ENCODE data around the gene C2CD4D. TPM values are rescaled to one million over a fixed set of nuclear protein-coding genes. Genes with fewer than 3 reads are reported as not detected.
A peak's percentile ranks its signal among the peaks of the same experiment; 100 is the strongest.
"Not testable (repeated sequence)": the region's sequence is repeated elsewhere in the genome, so short reads cannot be mapped to it uniquely, and the experiment has no call there.

C2CD4D gene
- total RNA-seq, 1 experiment from 2014 or later, result not detected

DNA sequence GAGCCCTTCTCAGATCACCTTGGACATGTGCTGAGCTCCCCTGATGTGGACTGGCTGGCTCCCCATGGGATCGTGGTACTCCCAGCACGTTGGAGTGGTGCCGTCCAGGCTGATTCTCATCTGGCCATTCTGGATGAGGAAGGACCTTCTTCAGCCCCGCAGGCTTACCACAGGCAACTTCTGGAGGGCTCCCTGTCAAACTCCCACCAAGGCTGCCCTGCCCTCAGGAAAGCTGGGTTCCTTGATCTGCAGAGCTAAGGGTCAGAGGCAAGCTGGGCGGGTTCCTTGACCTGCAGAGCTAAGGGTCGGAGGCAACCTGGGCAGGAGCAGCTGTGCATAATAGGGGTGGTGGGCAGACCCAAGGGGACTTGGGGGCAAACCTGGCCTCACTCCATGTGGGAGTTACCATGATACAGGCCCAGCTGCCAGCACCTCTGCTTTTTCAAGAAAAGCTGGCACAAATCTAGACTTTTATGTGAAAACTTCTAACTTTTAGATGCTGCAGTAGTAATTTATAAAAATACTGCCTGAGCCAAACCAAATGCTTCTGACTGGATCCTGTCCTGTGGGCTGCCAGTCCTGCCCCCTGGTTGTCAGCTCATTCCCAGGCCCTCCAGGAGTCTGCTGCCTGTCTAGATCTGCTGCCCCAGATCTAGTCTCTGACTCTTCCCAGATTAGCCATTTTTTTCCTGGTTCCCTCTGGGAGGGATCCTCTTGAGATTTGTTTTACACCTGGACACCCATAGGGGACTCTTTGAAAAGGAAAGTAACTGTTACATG lies 19.5 kb upstream of the C2CD4D start:
- DNase-seq (ENCODE audit: low read depth), result no peak

DNA sequence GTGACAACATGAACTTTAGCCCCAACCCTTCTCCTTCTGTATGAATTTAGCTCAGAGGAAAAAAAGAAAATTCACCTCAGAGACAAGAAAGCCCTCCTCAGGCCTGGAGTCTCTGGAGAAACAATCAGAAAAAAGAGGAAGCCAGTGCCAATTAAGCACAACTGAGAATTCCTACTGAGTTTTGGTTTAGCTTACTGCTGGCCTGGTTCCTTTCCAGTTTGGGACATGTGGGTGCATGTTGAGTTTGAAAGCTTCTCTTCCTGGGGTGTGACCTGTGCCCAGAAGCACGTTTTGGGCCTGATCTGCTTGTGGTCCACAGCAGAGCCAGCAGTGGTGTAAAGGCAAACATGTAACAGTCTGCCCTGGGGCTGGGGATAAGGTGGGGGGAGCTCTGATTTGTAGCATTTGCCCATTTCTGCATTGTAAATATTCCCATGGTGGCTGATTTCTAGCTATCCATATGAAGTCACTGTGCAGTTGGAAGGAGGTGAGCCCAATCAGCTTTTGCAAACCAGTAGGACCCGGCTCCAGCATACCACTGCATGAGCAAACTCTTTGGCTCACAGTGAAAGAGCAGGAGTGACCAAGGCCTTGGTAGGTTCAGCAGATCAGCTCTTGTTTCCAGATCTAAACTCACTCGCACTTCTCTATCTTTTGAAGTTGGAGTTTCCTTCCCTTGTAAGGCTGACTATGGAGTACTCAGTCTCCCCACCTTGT lies 18.6 kb upstream of the C2CD4D start:
- no peak for DNase-seq (ENCODE audit: low read depth)

DNA sequence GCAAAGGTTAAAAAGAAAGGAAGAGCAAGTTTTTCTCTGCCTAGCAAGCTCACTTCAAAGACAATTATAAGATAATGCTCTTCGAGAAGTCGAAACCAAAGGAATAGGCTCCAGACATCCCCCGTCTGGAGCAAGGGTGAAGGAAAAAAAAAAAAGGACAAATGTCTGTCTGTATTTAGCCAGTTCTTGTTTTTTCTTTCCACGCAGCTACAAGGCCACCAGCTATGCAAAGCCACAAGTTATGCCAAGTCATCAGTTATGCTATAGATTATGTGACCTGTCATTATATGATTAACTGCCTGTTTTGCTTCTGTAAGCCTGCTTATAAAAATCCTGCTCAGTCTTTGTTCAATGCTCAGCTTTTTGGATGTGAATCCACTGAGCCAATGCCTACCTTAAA lies 16.3 kb upstream of the C2CD4D start:
- DNase-seq (ENCODE audit: low read depth), result no peak

DNA sequence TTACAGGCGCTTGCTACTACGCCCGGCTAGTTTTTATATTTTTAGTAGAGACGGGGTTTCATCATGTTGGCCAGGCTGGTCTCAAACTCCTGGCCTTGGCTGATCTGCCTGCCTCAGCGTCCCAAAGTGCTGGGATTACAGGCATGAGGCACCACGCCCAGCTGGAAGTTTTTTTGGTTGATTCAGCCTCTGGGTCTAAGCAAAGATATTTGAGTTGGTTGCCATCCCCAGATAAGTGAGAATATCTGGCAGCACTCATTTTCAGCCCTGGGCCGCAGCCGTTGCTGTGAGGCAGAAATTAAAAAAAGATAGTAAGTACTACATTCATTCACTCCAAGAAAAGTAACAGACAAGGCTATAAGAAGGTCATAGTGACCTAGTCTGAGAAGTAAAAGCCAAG lies 15.9 kb upstream of the C2CD4D start:
- not testable (repeated sequence) for DNase-seq (ENCODE audit: low read depth)

DNA sequence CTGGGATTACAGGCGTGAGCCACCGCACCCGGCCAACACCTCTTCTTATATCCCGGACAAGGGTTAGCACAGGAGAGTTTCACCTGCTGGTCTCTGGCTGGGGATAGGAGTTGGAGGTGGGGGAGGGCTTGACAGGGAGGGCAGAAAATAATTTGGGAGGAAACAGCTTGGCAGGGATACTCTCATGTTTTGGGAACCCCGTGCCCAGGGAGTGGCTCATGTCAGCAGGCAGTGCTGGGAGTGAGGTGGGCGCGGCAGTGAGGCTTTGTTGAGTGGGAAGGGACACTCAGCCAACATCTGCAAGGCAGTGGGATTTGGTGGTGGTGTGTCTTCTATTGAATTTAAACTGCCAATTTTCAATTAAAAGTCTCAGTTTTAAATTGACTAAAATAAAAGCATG lies 15.0 kb upstream of the C2CD4D start:
- no peak for DNase-seq (ENCODE audit: low read depth)

GRCh38 chr1:151853411-151853943 lies 13.9 kb upstream of the C2CD4D start, which contains the start of gene THEM5:
Gene THEM5, minus strand, starts transcription at chr1:151853712. Its CDS starts 147 bp downstream, at chr1:151853565.
- DNase-seq (ENCODE audit: low read depth), result no peak

GRCh38 chr1:151852733-151853132 lies 13.1 kb upstream of the C2CD4D start:
- no peak for DNase-seq (ENCODE audit: low read depth)

GRCh38 chr1:151851886-151852285 lies 12.3 kb upstream of the C2CD4D start:
- no peak for DNase-seq (ENCODE audit: low read depth)

DNA sequence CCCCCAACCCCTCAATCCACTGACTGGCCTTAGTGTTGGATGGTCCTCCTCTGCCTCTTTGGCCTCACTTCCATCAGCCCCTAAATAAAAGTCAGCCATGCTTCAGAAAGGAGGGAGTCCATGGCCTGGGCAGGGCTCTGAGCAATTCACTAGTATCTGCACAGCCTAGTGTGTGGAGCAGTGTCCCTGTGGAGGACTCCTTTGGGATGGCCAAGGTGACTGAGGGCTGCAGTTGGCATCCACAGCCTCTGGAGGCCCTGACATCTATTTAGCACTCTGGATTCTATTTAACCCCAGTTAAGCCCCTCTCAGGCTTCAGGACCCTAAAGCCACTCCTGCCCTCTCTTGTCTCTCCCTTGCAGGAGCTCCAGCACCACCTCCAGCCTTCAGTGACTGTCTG lies 10.3 kb upstream of the C2CD4D start:
- DNase-seq (ENCODE audit: low read depth), result no peak

GRCh38 chr1:151849126-151849525 lies 9.5 kb upstream of the C2CD4D start:
- DNase-seq (ENCODE audit: low read depth), result no peak

DNA sequence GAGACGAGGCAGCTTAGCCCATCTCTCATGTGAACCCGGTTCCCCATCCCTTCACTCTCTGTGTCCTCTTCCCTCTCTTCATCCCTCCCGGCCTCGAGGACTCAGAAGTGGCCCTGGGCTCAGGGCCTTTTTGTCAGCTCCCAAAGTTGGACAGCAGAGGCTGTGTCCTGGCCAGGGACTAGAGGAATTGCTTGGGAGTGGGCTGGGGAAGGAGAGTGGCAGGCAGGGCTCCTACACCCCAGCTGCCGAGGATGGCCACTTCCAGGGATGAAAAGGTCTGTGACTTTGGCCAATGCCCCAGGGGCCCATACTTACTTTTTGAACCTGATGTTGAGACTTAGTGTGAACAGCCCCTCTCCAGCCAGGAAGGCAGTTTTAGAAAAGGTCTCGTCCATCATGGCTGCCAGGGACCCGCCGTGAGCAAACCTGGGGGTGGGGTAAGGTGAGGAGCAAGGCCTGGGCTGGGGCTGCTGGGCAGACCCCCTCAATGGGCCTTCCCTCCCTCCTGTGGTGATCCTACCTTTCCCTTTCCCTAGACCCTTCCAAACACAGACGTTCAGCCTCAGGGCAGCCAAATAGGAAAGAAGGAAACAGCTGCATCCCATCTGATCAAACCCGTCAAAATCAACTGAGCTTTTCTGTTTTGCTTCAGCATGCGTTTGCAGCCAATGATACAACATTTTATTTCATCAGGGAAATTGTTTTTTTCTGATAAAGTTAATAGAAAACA lies 8.4 kb upstream of the C2CD4D start:
- DNase-seq (ENCODE audit: low read depth), result no peak

DNA sequence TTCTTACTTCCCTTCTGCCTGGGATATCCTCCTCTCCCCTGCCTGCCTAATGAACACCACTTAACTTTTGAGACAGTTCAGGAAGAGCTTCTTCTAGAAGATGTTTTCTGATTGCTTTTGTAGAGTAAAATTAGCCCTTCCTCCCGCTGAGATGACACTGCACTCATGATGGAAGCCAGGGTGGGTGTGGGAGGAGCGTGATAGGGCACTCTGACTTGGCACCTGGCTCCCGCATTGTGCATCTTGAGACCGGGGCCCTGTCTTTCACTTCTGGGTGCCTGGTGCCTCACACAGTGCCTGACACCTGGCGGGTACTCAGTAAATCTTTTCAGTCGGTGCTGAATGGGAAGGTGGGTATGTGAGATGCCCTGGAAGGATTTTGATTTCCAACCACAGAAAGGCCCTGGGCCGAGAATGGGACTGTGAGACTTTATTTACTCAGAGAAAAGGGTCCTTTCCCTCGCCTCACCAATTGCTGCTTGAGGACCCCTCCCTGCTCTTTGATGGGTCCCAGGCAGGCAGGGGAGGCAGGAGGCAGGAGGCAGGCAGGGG lies 7.1 kb upstream of the C2CD4D start:
- no peak for DNase-seq (ENCODE audit: low read depth)

- peak; percentile 70 for DNase-seq (ENCODE audit: low read depth)
Observed at GRCh38 chr1:151846062-151846568, 6.5 kb upstream of the C2CD4D start.

GRCh38 chr1:151843398-151843797 lies 3.8 kb upstream of the C2CD4D start:
- DNase-seq (ENCODE audit: low read depth), result no peak

- peak; percentile 76 for DNase-seq (ENCODE audit: low read depth)
Observed at GRCh38 chr1:151841141-151841540, 1.5 kb upstream of the C2CD4D start.

- no peak for DNase-seq (ENCODE audit: low read depth)
Observed at GRCh38 chr1:151840421-151840820, 801 bp upstream of the C2CD4D start.

DNA sequence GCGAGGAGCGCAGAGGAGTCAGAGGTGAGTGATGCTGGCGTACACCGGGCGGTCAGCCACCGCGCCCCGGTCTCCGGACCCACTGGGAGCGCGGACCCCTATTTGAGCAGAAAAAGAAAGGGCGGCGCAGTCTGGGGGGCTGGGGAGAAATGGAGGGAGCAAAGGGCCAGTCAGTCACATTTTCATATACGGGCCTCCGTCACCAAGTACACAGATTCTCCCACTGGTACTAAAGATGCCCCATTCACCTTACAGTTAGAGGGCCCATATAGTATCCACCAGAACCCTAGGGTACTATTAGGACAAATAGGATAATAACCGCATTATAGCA lies 573 bp downstream of the C2CD4D start:
- no peak for DNase-seq (ENCODE audit: low read depth)

- peak; percentile 39 for DNase-seq (ENCODE audit: low read depth)
Observed at GRCh38 chr1:151838222-151839081, 1.2 kb downstream of the C2CD4D start.

DNA sequence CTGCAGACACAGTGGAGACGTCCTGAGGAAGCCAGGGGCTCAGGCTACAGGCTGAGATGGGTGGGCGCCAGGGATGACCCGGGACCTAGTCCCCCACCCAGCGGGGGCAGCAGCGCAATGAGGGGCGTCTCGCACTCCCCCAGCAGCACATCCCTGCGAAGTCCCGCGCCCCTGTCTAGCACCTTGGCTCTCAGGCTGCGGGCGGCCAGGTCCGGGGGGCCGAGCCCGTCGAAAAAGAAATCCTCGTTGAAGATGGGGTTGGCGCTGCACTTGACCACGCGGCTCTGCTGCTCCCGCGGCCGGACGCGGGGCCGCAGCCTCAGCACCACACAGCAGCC lies 1.8 kb downstream of the C2CD4D start:
- DNase-seq (ENCODE audit: low read depth), result no peak

- peak; percentile 31 for DNase-seq (ENCODE audit: low read depth)
Observed at GRCh38 chr1:151837197-151837596, 2.4 kb downstream of the C2CD4D start.

- no peak for DNase-seq (ENCODE audit: low read depth)
Observed at GRCh38 chr1:151835596-151835995, 4.0 kb downstream of the C2CD4D start.

Data from Daoy (cell line).